Kidney (tissue), 14 donors: ENCODE data around the gene DNAI7. TPM values are rescaled to one million over a fixed set of nuclear protein-coding genes. Genes with fewer than 3 reads are reported as not detected.
A peak's percentile ranks its signal among the peaks of the same experiment; 100 is the strongest.

Experiments
- DNase-seq, 5 donors: peaks; one replicate each; pipeline ENCODE4 v3.0.0-alpha.2; 2013 to 2020
- FAIRE-seq: peaks from 2 replicates; lab custom pipeline; 2012; peaks lifted over from hg19 to GRCh38; lab: Jason Lieb, UNC
- H3K27ac ChIP-seq, 2 donors: one replicate each; pipeline ENCODE4 v1.7.0; 2013; ENCODE audit warnings: low read depth in 2 of 2, low read length in 2 of 2, inconsistent platforms in 1 of 2
- H3K27me3 ChIP-seq: one replicate; pipeline ENCODE4 v1.7.1; 2013; ENCODE audit warnings: low read length, inconsistent platforms; ENCODE audit not compliant: control insufficient read depth, insufficient read depth
- H3K36me3 ChIP-seq, 3 donors: one replicate each; pipeline versions ENCODE4 v1.7.0 to v1.7.1; 2013; ENCODE audit warnings: low read length in 3 of 3, control low read depth in 1 of 3, inconsistent platforms in 1 of 3; ENCODE audit not compliant: insufficient read depth in 3 of 3, control insufficient read depth in 2 of 3
- H3K4me1 ChIP-seq, 3 donors: one replicate each; pipeline versions ENCODE4 v1.7.0 to v1.7.1; 2013; ENCODE audit warnings: low read length in 3 of 3, inconsistent platforms in 1 of 3, low read depth in 1 of 3; ENCODE audit not compliant: control insufficient read depth in 2 of 3, insufficient read depth in 2 of 3
- H3K4me3 ChIP-seq, 3 donors: one replicate each; pipeline versions ENCODE4 v1.7.0 to v1.8.1; 2013; ENCODE audit warnings: low read length in 3 of 3, control low read depth in 1 of 3, inconsistent platforms in 1 of 3
- H3K9ac ChIP-seq, 3 donors: one replicate each; pipeline versions ENCODE4 v1.7.0 to v1.7.1; 2013; ENCODE audit warnings: low read length in 3 of 3, control low read depth in 1 of 3, inconsistent platforms in 1 of 3
- H3K9me3 ChIP-seq, 3 donors: one replicate each; pipeline versions ENCODE4 v1.7.0 to v1.7.1; 2013; ENCODE audit warnings: low read length in 3 of 3, control low read depth in 1 of 3, inconsistent platforms in 1 of 3; ENCODE audit not compliant: control insufficient read depth in 2 of 3, insufficient read depth in 1 of 3
- intact Hi-C: fragments of 100-400 bp; cut with DNase I; formaldehyde crosslinking; loops from one replicate; pipeline ENCODE4 v1.11.1; 2022
- polyA plus RNA-seq: library from polyadenylated mRNA; stranded (reverse); fragments of 350-450 nt; fragmentation: Illumina TruSeq; extraction: RNeasy Lipid Tissue Mini Kit (QIAGEN cat#74804); gene quantifications from one replicate; pipeline ENCODE4 v1.2.3, GENCODE V29; 2014; ENCODE audit warnings: low read depth, low replicate concordance; ENCODE audit not compliant: insufficient read depth
- total RNA-seq: library from RNA; stranded (reverse); fragmentation: NEBNext Ultra II Directional; extraction: Animal tissue kit (Norgen Biotek cat#: 25700); gene quantifications from one replicate; pipeline ENCODE4 v1.2.1, GENCODE V29; 2021
- TF ChIP-seq, protein P1 (sequence below): IDR thresholded peaks from 3 replicates; pipeline ENCODE4 v1.5.1; 2012; ENCODE audit warnings: mild to moderate bottlenecking, moderate library complexity, borderline replicate concordance; ENCODE audit not compliant: insufficient read depth; ENCODE audit errors: extremely low read depth
- donor health status: control.
- donor health status: control.
- donor health status: control.
- donor health status: control.
- donor health status: control.
- donor health status: DM: yes; HTN: yes; CAD: no.
- donor health status: Normal renal cell carcinoma (clear cell type).

The DNAI7 gene
- total and polyA plus RNA-seq, 2 donors from 2014 or later = 3.0 to 5.3 TPM

DNA sequence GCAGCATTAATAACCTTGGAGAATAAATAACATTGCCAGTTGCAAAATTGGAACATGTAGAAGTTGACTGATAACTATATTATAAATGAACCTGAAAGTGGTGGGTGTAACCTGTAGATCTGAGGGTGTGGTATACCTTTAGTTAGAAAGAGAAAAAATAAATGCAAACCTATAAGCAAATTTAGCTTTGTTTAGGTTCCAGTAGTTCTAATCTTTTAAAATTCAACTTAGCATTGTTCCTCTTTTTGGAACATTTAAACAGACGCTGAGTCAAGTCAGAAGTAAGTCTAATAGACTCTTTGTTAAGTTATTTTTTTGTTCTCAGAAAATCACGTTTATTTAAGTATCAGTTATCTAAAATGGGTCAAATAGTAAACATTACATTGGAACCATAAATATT lies 120.0 kb downstream of the DNAI7 start:
- no peaks in the 10 kb centered on the region for H3K27me3 ChIP-seq
- FAIRE-seq (peak; percentile 77), DNase-seq (no peak)
- no peak overlapping the region for H3K4me3 ChIP-seq
- H3K36me3 ChIP-seq = no peaks in the 10 kb centered on the region
- intact Hi-C loops = no loop called here
- H3K4me1 ChIP-seq = no peaks in the 10 kb centered on the region
- H3K27ac ChIP-seq = no peak overlapping the region
- TF ChIP-seq, protein P1, sequence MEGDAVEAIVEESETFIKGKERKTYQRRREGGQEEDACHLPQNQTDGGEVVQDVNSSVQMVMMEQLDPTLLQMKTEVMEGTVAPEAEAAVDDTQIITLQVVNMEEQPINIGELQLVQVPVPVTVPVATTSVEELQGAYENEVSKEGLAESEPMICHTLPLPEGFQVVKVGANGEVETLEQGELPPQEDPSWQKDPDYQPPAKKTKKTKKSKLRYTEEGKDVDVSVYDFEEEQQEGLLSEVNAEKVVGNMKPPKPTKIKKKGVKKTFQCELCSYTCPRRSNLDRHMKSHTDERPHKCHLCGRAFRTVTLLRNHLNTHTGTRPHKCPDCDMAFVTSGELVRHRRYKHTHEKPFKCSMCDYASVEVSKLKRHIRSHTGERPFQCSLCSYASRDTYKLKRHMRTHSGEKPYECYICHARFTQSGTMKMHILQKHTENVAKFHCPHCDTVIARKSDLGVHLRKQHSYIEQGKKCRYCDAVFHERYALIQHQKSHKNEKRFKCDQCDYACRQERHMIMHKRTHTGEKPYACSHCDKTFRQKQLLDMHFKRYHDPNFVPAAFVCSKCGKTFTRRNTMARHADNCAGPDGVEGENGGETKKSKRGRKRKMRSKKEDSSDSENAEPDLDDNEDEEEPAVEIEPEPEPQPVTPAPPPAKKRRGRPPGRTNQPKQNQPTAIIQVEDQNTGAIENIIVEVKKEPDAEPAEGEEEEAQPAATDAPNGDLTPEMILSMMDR = no peak
- H3K9me3 ChIP-seq = no peaks in the 10 kb centered on the region
- no peak overlapping the region for H3K9ac ChIP-seq

DNA sequence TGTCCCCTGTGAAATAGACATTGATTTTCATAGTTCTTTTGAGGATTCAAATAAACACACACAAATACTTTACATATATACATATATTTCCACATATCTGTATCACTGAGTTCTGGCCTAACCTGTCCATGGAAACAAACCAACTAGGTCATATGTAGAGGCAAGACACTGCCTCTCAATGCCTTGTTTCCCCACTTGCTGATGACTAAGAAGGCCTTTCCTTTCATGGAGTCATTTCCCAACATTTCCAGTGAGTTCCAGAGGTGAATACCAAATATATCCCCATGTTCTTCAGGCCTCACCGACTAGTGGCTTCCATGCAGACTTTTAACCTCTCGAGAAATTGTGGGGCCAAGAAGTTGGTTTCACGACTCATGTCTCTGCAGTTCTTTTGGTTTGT lies 120.8 kb downstream of the DNAI7 start:
- H3K4me1 ChIP-seq = no peaks in the 10 kb centered on the region
- FAIRE-seq = no peak
- no peaks in the 10 kb centered on the region for H3K36me3 ChIP-seq
- DNase-seq = no peak
- intact Hi-C loops = no loop called here
- no peaks in the 10 kb centered on the region for H3K9me3 ChIP-seq
- no peak overlapping the region for H3K9ac ChIP-seq
- H3K4me3 ChIP-seq = no peak overlapping the region
- TF ChIP-seq, protein P1 = no peak
- H3K27me3 ChIP-seq = no peaks in the 10 kb centered on the region
- no peak overlapping the region for H3K27ac ChIP-seq

DNA sequence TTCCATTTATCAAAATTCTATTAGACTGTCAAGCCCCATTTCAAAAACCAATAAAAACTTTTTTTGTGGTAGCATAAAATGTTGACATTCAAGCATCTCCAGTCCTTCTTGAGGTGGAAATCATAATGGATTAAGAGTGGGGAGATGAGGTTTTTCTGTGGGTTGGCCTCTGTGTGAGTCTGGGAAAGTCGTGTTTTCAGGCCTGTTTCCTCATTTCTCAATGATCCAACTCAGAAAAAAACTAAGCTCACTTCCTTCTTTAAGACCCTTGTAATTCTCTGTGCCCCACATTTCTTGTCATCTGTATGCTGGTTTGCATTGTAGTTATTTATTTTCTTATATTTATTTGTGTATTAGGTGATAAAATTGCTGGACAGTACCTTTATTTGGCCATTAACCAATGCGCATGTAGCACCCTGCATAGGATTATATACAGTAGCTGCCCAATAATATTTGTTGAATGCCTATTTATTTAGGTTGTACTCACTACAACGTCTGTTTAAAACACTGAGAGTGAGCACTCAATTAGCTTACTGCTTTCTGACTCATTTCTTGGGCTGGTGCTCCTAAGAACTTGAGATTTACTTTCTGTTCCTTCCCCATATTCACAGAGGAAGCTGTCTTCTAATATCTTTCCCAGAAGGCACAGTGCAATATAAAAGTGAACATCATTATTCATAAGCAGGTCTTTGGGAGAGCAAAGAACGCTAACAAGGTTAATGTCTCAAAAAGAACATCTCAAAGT lies 121.9 kb downstream of the DNAI7 start:
- FAIRE-seq (no peak), DNase-seq (no peak)
- no peak overlapping the region for H3K4me3 ChIP-seq
- no peak overlapping the region for H3K9ac ChIP-seq
- TF ChIP-seq, protein P1 = no peak
- intact Hi-C loops = no loop called here
- H3K27me3 ChIP-seq = no peaks in the 10 kb centered on the region
- H3K36me3 ChIP-seq = no peaks in the 10 kb centered on the region
- no peaks in the 10 kb centered on the region for H3K9me3 ChIP-seq
- no peak overlapping the region for H3K27ac ChIP-seq
- no peaks in the 10 kb centered on the region for H3K4me1 ChIP-seq
